Thyroid gland (tissue), 4 donors: ENCODE data around the gene HYI.

Source experiments
- CTCF ChIP-seq, 6 experiments: fragments of 200-600 bp in 3 of 6; fragments of 450-650 bp in 3 of 6; sonication (generic) in 3 of 6; IDR thresholded peaks; one replicate each; pipeline ENCODE4 v1.5.1; 2016 to 2019; ENCODE audit warnings: antibody characterized with exemption in 6 of 6, mild to moderate bottlenecking in 2 of 6, inconsistent platforms in 1 of 6, moderate library complexity in 1 of 6
- POLR2A ChIP-seq, 2 donors: fragments of 450-650 bp; IDR thresholded peaks; one replicate each; pipeline ENCODE4 v1.6.1; 2017; ENCODE audit warnings: antibody characterized with exemption in 2 of 2, mild to moderate bottlenecking in 2 of 2, moderate library complexity in 1 of 2

- TF ChIP-seq CTCF (IDR thresholded peaks at IDR 0.05) (no peak), POLR2A (IDR thresholded peaks at IDR 0.05) (no peak)
Measured at GRCh38 chr1:43451157-43451591, 2.6 kb downstream of the HYI start.
